HG03565 (cell line): ENCODE measurements around the gene CARF.
"Not testable (repeated sequence)": the region's sequence is repeated elsewhere in the genome, so short reads cannot be mapped to it uniquely, and the experiment has no call there.

Experiments used
- ATAC-seq: cut with Tn5 transposase; IDR thresholded peaks from one replicate; pipeline ENCODE4 v1.9.1; 2021; ENCODE audit warnings: mild to moderate bottlenecking, moderate library complexity; ENCODE audit not compliant: unreplicated experiment

The CARF gene

GRCh38 chr2:202933958-202934357 is 21.9 kb downstream of the CARF start:
- no peak for ATAC-seq

- ATAC-seq, result no peak
These were observed 22.4 kb downstream of the CARF start for GRCh38 chr2:202934456-202934855.

- no peak for ATAC-seq
These were observed 26.9 kb downstream of the CARF start for GRCh38 chr2:202938960-202939359.

- no peak for ATAC-seq
These were observed 29.7 kb downstream of the CARF start for GRCh38 chr2:202941771-202942170.

- ATAC-seq, result no peak
These were observed 32.3 kb downstream of the CARF start for GRCh38 chr2:202944408-202944807.

- no peak for ATAC-seq
These were observed 32.7 kb downstream of the CARF start for GRCh38 chr2:202944816-202945215.

GRCh38 chr2:202945497-202945896 is 33.4 kb downstream of the CARF start:
- no peak for ATAC-seq

GRCh38 chr2:202949333-202949732 is 37.3 kb downstream of the CARF start:
- not testable (repeated sequence) for ATAC-seq

GRCh38 chr2:202950592-202950991 is 38.5 kb downstream of the CARF start:
- no peak for ATAC-seq

- ATAC-seq, result no peak
These were observed 48.4 kb downstream of the CARF start for GRCh38 chr2:202960524-202960923.

GRCh38 chr2:202963712-202964111 is 51.6 kb downstream of the CARF start:
- ATAC-seq, result no peak

GRCh38 chr2:202965810-202966460 is 53.9 kb downstream of the CARF start:
- peak; percentile 68 for ATAC-seq

GRCh38 chr2:202969404-202969803 is 57.3 kb downstream of the CARF start:
- ATAC-seq, result not testable (repeated sequence)

GRCh38 chr2:202976809-202977208 is 64.7 kb downstream of the CARF start:
- no peak for ATAC-seq

- ATAC-seq, result no peak
These were observed 70.9 kb downstream of the CARF start for GRCh38 chr2:202982779-202983491.

GRCh38 chr2:202989749-202990148 is 77.7 kb downstream of the CARF start:
- ATAC-seq, result no peak

GRCh38 chr2:202990501-202990900 is 78.4 kb downstream of the CARF start:
- no peak for ATAC-seq

GRCh38 chr2:202997113-202997512 is 85.0 kb downstream of the CARF start:
- ATAC-seq, result not testable (repeated sequence)

- no peak for ATAC-seq
These were observed 90.2 kb downstream of the CARF start for GRCh38 chr2:203002054-203002821.

GRCh38 chr2:203003716-203004115 is 91.6 kb downstream of the CARF start:
- ATAC-seq, result no peak

GRCh38 chr2:203014456-203015199 is 102.6 kb downstream of the CARF start, which contains the start of gene NBEAL1:
TSS of gene NBEAL1 (plus strand) at chr2:203014875. CDS start at chr2:203016385, 1,510 bp downstream.
- peak; percentile 95 for ATAC-seq
